ENCODE results near the gene ATP5PO.
"Not testable (repeated sequence)": the region's sequence is repeated elsewhere in the genome, so short reads cannot be mapped to it uniquely, and the experiment has no call there.

ATP5PO gene

DNA sequence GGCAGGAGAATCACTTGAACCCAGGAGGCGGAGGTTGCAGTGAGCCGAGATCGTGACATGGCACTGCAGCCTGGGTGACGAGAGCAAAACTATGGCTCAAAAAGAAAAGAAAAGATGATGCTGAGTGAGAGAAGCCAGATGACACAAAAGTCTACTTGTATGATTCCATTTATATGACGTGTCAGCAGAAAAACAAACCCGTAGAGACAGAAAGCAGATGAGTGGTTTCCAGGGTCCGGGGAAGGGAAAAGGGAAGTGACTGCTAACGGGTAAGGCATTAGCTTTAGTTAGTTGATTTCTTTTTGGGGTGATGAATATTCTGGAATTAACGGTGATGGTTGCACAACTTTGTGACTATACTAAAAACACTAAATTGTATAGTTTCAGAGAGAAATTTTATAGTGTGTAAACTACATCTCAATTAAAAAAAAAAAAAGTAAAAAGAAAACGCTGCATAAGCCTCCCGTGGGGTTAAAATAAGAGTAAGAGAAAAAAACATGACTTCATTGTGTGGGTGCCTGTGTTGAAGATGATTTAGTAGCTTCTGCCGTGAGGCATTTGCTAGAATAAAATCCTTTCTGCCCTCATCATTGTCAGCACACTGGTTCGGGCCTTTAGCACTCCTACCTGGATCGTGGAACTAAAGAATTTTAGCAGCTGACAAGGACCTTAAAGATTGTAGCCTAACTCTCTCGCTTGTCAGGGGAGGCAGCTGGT is 24.7 kb upstream of the ATP5PO start:
- DNase-seq, result no peak

DNA sequence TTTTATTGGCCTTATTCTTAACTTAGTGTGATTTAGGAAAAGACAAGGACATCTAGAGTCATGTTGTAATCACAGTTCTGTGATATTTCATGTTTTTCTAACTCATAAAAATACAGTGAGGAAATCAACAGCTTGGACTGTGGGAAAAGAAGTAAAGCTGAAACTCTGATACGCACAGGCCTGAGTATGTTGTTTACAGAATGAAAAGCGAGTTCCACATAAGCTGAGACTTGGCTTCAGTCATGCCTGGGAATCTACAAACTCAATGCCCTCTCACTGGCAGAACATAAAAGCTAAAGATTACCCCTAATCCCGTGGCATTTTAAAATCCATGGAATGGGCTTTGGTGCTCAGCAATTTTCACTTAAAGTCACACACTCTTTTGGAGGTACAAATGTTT is 23.6 kb upstream of the ATP5PO start:
- DNase-seq, result no peak

DNA sequence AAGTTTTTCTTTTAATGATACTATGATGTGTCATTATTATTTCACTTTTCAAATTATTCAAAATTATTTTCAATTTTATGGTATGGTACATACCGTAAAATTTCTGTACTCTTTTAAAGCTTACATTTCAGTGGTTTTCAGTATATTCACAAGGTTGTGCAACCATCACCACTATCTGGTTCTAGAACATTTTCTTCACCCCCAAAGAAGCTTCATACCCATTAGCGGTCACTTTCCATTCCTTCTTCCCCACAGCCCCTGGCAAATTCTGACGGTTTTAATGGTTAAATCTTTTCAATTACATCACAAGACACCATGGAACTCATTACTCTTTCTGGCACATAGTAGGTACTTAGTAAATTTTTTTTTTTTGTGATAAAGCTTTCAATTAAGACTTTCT is 22.8 kb upstream of the ATP5PO start:
- DNase-seq, result no peak

DNA sequence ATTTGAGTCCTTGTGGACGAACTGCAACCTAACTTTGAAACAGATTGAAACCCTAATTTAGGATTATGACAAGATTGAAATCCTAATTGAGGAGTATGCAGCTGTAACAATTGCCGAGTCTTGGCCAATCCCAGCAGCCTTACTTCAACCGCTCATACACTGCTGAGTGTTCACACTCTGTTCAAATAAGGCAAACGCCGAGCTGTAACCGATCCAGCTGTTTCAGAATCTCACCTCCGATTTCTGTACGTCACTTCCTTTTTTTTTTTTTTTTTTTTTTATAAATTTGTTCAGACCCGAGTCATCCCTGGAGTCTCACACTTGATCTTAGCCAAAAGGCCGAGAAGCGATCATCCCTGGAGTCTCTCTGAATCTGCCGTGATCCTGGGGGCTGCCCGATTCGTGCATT is 22.3 kb upstream of the ATP5PO start:
- no peak for DNase-seq

DNA sequence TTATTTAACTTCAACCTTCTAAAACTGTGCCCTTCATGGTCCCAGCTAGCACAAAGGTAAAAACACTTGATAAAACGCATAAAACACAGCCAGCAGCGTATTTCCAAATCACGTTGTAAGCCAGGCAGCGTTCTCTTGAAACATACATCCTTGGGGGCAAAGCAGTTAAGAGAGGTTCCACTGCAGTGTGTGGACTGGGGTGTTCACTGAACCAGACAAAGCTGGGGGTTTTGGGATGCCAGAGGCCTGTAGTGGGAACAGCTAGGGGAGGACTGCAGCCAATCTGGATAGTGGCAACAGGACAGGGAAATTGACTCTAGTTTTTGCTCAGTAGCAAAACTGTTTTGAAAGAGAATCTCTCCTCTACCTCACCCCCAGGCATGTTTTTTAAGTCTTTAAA is 21.5 kb upstream of the ATP5PO start:
- DNase-seq, result no peak

DNA sequence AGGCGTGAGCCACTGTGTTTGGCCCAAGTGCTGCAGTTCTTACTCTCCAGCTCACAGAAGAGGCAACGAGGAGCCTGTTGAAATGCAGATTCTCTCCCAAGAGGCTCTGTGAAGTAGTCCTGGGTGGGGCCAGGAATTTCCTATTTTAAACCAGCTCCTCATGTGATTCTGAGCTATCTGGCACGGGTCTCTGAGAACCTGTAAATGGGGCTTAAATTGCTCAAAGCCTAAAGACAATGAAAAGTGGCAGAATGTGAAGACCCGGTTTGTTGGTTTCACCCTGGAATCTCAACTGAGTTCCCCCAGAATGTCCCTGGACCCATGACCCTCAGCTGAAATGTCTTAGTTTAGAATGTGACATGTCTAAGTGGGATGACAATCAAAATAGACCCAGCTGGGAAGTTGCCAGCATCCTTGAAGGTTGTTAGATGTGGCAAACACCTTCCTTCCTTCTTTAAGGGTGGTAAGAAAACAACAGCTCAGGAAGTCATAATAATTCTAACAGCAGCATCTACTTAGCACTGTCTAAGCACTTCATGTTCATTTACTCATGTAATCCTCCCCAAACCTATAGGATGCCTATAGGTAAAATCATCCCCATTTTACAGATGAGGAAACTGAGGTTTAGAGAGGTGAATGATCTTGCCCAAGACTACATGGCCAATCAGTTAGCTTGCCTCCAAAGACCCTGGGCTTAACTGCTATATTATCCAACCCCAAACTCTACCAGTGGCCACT is 20.9 kb upstream of the ATP5PO start:
- no peak for DNase-seq

DNA sequence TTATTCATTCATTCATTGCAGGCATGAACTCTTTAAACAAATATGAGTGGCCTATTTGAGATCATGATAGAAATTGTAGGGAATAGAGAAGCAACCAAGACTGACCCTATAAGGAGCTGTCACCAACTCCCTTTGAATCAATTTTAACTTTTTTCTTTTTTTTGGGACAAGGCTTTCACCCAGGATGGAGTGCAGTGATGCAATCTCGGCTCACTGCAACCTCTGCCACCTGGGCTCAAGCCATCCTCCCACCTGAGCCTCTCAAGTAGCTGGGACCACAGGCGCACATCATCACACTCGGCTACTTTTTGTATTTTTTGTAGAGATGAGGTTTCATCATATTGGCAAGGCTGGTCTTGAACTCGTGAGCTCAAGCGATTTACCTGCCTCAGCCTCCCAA is 17.1 kb upstream of the ATP5PO start:
- no peak for DNase-seq

DNA sequence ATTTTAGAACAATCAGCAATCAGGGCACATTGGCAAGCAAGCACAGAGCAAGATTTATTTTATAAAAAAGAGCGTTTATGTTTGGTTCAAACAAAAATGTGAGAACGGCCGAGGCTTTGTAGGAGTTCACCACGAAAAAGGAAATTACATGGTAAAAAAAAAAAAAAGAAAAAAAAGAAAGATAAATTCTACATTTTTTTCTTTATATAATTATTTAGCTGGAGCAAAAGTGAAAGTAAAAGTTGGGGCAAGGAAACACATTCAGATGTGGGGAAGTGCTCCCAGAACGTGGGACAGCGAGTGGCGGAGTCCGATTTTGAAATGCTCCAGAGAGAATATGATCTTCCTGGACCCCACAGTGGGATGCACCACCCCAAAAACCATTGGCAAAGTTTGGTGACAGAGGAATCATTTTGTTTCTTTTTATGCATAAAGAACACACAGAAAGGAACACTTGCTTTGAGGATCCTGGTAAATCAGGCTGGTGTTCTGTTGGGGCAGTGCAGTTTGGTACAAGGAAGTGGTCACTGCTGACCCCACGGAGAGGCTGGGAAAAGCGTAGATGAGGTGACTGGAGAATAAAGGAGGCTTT is 16.3 kb upstream of the ATP5PO start:
- DNase-seq, result no peak

DNA sequence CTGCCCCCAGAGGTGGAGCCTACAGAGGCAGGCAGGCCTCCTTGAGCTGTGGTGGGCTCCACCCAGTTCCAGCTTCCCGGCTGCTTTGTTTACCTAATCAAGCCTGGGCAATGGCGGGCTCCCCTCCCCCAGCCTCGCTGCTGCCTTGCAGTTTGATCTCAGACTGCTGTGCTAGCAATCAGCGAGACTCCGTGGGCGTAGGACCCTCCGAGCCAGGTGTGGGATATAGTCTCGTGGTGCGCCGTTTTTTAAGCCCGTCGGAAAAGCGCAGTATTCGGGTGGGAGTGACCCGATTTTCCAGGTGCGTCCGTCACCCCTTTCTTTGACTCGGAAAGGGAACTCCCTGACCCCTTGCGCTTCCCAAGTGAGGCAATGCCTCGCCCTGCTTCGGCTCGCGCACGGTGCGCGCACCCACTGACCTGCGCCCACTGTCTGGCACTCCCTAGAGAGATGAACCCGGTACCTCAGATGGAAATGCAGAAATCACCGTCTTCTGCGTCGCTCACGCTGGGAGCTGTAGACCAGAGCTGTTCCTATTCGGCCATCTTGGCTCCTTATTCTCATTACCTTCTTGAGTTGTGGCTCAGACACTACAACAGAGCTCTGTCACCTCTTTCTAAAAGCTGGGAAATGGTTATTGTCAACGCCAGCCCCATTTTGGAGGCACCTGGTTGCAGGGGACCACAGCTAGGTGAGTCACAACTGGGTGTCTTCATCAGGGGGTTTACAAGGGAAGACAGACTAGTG is 15.6 kb upstream of the ATP5PO start:
- not testable (repeated sequence) for DNase-seq

DNA sequence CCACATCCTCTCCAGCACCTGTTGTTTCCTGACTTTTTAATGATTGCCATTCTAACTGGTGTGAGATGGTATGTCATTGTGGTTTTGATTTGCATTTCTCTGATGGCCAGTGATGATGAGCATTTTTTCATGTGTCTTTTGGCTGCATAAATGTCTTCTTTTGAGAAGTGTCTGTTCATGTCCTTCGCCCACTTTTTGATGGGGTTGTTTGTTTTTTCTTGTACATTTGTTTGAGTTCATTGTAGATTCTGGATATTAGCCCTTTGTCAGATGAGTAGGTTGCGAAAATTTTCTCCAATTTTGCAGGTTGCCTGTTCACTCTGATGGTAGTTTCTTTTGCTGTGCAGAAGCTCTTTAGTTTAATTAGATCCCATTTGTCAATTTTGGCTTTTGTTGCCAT is 10.6 kb upstream of the ATP5PO start:
- not testable (repeated sequence) for DNase-seq

DNA sequence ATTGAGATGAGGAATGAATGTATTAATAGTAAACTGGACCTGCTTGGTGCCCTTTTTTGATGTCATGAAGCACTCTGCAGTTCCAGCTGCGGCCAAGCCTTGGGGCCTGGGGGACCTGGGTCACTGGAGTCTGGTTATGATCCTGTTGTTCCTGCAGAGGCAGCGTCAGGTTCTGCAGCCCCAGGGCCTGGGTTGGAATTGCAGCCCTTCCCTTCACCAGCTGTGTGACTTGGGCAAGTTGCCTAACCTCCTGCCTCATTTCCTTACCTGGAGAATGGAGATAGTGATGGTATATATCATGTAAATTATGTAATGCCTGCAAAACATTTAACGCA is 9.1 kb upstream of the ATP5PO start:
- peak; percentile 18 for DNase-seq

DNA sequence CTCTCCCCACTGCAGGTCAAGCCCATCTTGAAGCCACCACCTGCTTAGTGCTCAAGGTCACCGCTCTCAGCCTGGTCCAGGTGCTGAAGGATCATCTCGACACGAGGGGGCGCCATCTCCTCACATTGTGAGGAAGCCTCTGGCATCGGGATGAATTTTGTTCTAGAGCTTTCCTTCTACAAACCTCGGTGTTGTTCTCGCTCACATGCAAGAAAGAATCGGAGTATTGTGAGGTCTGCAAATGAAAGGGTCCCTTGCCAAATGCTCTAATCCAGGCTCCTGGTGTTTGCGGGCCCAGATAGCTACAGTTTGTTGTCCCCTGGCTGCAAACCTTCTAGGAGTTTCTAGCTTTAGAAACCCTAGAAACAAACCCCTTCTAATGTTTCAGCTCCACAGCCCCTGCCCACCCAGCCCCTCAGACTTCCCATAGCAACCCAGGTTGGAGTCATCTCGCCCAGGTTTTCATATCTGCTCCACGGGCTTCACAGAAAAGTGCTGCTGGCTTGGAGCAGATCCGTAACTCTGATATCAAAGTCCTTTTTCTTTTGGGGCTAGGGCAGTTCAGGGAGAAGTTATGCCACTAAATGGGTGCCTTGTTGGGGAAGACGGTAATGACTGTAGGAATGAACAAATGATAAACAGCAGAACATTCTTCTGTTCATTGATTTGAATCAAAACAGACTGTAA is 8.6 kb upstream of the ATP5PO start:
- peak; percentile 94 for DNase-seq

DNA sequence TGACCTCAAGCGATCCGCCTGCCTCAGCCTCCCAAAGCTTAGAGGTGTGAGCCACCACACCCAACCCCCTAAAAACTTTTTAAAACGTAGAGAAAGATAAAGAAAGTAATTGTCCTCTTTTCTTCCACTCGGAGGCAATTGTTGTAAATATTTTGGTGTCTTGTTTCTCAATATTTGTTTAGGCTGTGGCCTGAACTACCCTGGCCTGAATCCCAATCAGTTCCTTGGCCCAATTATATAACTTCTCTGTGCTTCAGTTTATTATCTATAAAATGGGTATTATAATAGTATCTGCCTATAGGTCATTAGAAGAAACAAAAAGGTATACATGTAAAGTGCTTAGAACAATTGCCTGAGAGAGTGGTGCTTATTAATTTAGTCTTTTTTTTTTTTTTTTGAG is 1.8 kb upstream of the ATP5PO start:
- no peak for DNase-seq

DNA sequence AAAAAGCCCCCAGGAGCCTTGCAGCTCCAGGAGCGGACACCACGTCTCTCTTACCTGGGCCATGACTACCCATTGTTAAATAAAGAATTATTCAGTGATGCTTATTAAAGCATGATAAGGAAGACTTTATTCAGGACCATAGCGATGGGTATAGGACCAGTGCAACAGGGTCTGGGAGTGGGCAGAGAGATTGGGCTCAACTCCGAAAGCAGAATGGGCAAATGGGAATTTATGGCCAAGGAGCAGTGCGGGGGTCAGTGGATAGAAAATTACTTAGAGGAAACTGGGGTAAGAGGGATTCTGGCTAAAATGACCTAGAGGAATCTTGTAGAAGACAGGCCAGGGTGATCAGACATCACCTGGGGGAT is 580 bp upstream of the ATP5PO start:
- no peak for DNase-seq

DNA sequence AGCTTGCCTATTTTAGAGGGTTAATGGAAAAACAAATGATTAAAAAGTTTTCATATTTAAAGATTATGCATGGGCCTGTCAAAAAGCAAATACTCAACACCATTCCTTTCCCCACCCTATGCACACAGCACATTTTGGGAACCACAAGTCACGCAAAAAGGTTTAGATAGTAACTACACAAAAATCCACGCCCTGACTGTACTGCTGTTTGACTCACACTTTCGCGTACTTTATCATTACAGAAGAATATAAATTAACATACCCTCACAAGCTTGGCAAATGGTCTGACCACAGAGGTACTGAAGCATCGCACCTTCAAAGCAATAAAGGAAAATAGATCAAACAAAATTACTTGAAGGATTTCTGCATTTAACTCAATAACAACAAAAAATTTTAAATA is 1.4 kb downstream of the ATP5PO start:
- DNase-seq, result no peak

DNA sequence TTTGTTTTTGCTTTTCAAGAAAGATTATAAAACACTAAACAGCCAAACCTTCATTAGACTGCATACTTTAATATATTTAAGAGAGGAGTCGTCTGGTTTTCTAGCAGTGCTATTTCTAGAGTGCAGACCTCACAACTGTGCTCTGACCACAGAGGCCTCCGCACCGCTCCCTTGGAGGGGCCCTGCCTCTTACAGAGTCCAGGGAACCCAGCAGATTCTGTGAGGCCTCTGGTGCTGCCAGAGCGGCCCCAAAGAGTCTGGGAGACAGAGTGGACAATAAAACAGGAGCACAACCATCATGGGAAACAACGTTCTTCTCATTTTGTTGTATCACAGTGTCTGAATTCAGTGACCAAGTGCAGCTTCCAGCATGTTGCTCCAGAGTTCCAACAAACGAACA is 5.8 kb downstream of the ATP5PO start:
- DNase-seq, result no peak

DNA sequence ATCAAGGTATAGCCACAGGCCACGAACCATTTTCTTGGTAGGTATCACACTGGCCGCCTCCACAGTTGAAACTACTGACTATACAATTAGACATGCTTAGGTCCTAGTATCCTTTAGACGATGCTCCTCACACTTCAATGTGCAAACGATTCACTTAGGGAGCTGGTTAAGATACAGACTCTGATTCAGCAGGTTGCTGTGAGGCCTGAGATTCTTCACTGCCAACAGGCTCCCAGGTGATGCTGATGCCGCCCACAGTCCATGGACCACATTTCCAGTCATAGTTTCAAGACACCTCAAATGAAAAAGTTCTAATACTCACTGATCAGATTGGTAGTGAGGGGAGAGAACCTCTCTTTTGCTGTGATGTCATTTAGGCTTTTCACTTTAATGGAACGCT is 6.8 kb downstream of the ATP5PO start:
- DNase-seq, result no peak

DNA sequence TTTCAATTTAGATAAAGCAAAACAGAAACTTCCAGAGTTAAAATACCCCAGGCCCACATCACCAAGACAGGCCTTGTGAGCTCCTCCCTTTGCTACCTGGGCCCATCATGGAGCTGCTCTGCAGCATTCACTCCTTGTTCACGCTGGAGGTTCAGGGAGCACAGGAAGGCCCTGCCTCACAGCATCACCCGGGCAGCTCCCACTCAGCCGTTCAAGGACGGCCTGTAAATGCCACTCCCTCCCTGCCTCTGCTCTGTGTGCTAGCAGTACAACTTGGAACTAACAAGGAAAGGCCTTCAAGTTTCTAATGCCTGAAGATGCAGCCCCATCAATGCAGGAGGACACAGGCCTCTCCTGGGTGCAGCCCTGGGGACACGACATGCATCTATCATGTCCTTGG is 11.6 kb downstream of the ATP5PO start:
- no peak for DNase-seq

DNA sequence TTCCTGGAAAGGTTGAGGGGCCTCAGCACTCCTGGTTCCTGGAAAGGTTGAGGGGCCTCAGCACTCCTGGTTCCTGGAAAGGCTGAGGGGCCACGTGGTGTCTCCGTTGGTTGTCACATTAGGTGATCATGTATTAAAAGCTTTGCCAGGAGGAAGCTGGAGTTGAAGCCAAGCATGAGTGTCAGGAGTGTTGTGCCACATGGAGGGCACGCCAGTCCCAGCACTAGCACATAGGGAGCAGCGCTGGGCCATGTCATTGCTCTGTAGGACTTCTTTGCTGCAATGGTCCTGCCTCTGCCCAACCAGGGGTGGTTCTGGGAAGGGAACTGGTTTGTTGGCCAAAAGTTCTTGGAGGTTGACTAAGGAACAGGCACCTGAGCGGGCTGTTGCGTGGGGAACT is 13.3 kb downstream of the ATP5PO start:
- DNase-seq, result no peak

DNA sequence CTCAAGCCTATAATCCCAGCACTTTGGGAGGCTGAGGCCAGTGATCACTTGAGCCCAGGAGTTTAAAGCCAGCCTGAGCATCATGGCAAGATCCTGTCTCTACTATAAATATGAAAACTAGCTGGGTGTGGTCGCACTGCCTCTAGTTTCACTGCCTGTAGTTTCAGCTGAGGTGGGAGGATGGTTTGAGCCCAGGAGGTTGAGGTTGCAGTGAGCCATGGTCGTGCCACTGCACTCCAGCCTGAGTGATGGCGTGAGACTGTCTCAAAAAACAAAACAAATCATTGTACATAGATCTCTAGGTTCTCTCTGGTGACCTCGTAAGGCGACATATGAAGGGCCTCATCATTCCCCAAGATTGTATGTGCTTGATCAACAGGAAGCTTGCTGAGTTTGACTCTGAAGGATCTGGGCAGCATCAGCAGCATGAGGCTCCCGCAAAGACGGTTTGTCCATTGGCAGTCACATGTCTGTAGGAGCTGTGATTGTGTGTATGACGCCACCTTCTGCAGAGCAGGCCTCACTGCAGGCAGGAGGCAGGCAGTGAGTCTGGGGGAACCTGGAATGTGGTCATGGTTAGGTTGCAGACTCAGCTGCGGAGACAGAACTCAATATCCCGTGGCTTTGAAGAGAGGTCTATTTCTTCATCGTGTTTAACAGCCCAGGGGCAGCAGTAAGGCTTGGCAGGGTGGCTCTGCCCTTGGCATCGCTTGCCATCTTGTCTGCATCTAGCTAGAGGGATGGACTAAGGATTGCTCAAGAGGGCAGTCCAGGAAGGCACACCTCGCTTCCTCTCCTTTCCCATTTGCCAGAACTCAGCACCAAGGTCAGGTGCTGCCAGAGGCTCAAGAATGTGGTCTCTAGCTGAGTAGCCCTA is 14.0 kb downstream of the ATP5PO start:
- DNase-seq, result peak; percentile 27

DNA sequence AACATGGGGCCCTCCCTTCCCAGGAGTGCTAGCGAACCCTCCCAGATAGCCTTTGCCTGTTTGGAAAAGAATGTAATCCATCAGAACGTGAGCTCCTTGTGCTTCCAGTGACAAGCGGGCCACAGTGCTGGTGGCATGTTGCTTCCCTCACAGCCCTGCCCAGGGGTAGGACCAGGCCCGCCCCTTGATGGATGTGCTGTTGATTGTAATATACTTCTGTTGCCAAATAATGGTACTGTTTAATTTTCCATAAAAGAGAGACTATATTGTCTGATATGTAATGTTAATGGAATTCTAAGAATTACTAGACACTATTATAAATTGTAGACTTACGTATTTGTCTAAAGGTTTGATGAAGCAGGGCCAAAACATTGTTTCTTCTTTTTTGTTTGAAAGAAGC is 16.4 kb downstream of the ATP5PO start:
- DNase-seq, result no peak

DNA sequence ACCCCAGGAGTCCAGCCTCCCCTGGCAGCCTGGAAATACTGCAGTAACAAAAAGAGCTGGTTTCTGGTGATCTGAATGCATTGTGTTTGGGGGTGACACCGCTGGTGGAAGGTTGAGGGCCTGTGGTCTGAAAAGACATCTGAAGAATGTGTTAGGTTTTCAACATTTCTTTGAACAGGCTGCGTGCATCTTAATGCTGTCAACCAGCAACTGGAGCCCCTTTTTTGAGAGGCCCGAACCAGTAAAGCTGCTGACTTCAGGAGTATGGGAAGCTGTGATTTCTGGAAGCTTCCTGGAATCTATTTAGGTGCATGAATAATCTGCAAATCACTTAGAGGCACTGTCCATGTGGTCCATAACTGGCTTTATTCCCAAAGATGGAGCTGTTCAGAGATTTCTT is 17.0 kb downstream of the ATP5PO start:
- DNase-seq, result no peak
